ENCODE measurements around the gene TNFRSF25. TPM values are rescaled to one million over a fixed set of nuclear protein-coding genes. Genes with fewer than 3 reads are reported as not detected.

TNFRSF25 gene
- total RNA-seq, 1 donor from 2014 or later: 26.1 TPM

GRCh38 chr1:6491966-6492365, 26.0 kb upstream of the TNFRSF25 start:
- no peak for TF ChIP-seq CTCF (conservative IDR thresholded peaks at IDR 0.05)
- H3K4me1 Mint-ChIP-seq: peaks cover 13% of the 10 kb centered on the region
- no peak for DNase-seq (ENCODE audit: low read depth, low spot score)
- no peaks in the 10 kb centered on the region for H3K9me3 Mint-ChIP-seq
- no peak overlapping the region for H3K27ac Mint-ChIP-seq (ENCODE audit: unreplicated experiment)
- H3K36me3 Mint-ChIP-seq (ENCODE audit: low read depth): no peaks in the 10 kb centered on the region
- peaks cover 3% of the 10 kb centered on the region for H3K27me3 Mint-ChIP-seq (ENCODE audit: low read depth)
- H3K4me3 Mint-ChIP-seq: peak overlapping the region; percentile 88

- Mint-ChIP-seq H3K27ac (ENCODE audit: unreplicated experiment) (no peak within 1 kb of the TSS), H3K9me3 (no peaks in the 10 kb centered on the region), H3K4me3 (peak within 1 kb of the TSS; percentile 88), H3K4me1 (peaks cover 14% of the 10 kb centered on the region), H3K27me3 (ENCODE audit: low read depth) (peaks cover 1% of the 10 kb centered on the region), H3K36me3 (ENCODE audit: low read depth) (no peaks in the 10 kb centered on the region)
- TF ChIP-seq CTCF (conservative IDR thresholded peaks at IDR 0.05): no peak
- no peak for DNase-seq (ENCODE audit: low read depth, low spot score)
These were observed 25.5 kb upstream of the TNFRSF25 start, which contains the start of gene PLEKHG5 for GRCh38 chr1:6491480-6491962. TSS of gene PLEKHG5 (minus strand) at chr1:6491667. CDS start at chr1:6477571, 14,096 bp downstream.

- TF ChIP-seq CTCF (conservative IDR thresholded peaks at IDR 0.05): no peak
- Mint-ChIP-seq H3K27me3 (ENCODE audit: low read depth) (no peaks in the 10 kb centered on the region), H3K4me3 (peak overlapping the region; percentile 88), H3K27ac (ENCODE audit: unreplicated experiment) (no peak overlapping the region), H3K9me3 (no peaks in the 10 kb centered on the region), H3K36me3 (ENCODE audit: low read depth) (no peaks in the 10 kb centered on the region), H3K4me1 (peaks cover 16% of the 10 kb centered on the region)
- no peak for DNase-seq (ENCODE audit: low read depth, low spot score)
These were observed 25.1 kb upstream of the TNFRSF25 start for GRCh38 chr1:6491081-6491449.

- no peaks in the 10 kb centered on the region for H3K27me3 Mint-ChIP-seq (ENCODE audit: low read depth)
- peaks cover 16% of the 10 kb centered on the region for H3K4me1 Mint-ChIP-seq
- no peaks in the 10 kb centered on the region for H3K36me3 Mint-ChIP-seq (ENCODE audit: low read depth)
- peak; percentile 52 for TF ChIP-seq CTCF (conservative IDR thresholded peaks at IDR 0.05)
- peak; percentile 73 for DNase-seq (ENCODE audit: low read depth, low spot score)
- H3K27ac Mint-ChIP-seq (ENCODE audit: unreplicated experiment): peak overlapping the region; percentile 19
- H3K4me3 Mint-ChIP-seq: peak overlapping the region; percentile 88
- no peaks in the 10 kb centered on the region for H3K9me3 Mint-ChIP-seq
These were observed 24.5 kb upstream of the TNFRSF25 start for GRCh38 chr1:6490181-6491080.

- peak; percentile 77 for DNase-seq (ENCODE audit: low read depth, low spot score)
- H3K9me3 Mint-ChIP-seq: no peaks in the 10 kb centered on the region
- no peaks in the 10 kb centered on the region for H3K36me3 Mint-ChIP-seq (ENCODE audit: low read depth)
These were observed 23.8 kb upstream of the TNFRSF25 start for GRCh38 chr1:6489799-6490180.

More at GRCh38 chr1:6489799-6490180, 23.8 kb upstream of the TNFRSF25 start:
- Mint-ChIP-seq H3K27me3 (ENCODE audit: low read depth) (no peaks in the 10 kb centered on the region), H3K27ac (ENCODE audit: unreplicated experiment) (no peak overlapping the region), H3K4me1 (peaks cover 16% of the 10 kb centered on the region), H3K4me3 (peak overlapping the region; percentile 87)
- peak; percentile 98 for TF ChIP-seq CTCF (conservative IDR thresholded peaks at IDR 0.05)

All from neural crest cell (in vitro differentiated cells).